Cortex of kidney (tissue), 1 donor: ENCODE measurements around the gene PKDCC.
"Not testable (repeated sequence)": the region's sequence is repeated elsewhere in the genome, so short reads cannot be mapped to it uniquely, and the experiment has no call there.

Experiments used
- DNase-seq: peaks from one replicate; lab custom pipeline; 2025; lab: John Stamatoyannopoulos, UW

PKDCC gene

GRCh38 chr2:42063431-42064171 is 15.8 kb downstream of the PKDCC start:
- no peak for DNase-seq

GRCh38 chr2:42064417-42064942 is 16.7 kb downstream of the PKDCC start:
- no peak for DNase-seq

- not testable (repeated sequence) for DNase-seq
Observed at GRCh38 chr2:42065753-42066152, 17.9 kb downstream of the PKDCC start.

- not testable (repeated sequence) for DNase-seq
Observed at GRCh38 chr2:42067001-42067400, 19.2 kb downstream of the PKDCC start.

GRCh38 chr2:42067521-42067920 is 19.7 kb downstream of the PKDCC start:
- no peak for DNase-seq

GRCh38 chr2:42068571-42069178 is 20.9 kb downstream of the PKDCC start:
- no peak for DNase-seq

GRCh38 chr2:42069568-42069967 is 21.7 kb downstream of the PKDCC start:
- DNase-seq: no peak

GRCh38 chr2:42071791-42072190 is 24.0 kb downstream of the PKDCC start:
- no peak for DNase-seq

- DNase-seq: no peak
Observed at GRCh38 chr2:42072349-42073118, 24.7 kb downstream of the PKDCC start.

GRCh38 chr2:42073739-42074503 is 26.1 kb downstream of the PKDCC start:
- DNase-seq: no peak

- DNase-seq: no peak
Observed at GRCh38 chr2:42074661-42075060, 26.8 kb downstream of the PKDCC start.

GRCh38 chr2:42076357-42077225 is 28.8 kb downstream of the PKDCC start:
- DNase-seq: no peak

- no peak for DNase-seq
Observed at GRCh38 chr2:42077343-42077742, 29.5 kb downstream of the PKDCC start.

- DNase-seq: no peak
Observed at GRCh38 chr2:42079737-42080287, 32.0 kb downstream of the PKDCC start.

- not testable (repeated sequence) for DNase-seq
Observed at GRCh38 chr2:42081151-42081550, 33.3 kb downstream of the PKDCC start.

- DNase-seq: no peak
Observed at GRCh38 chr2:42082016-42082415, 34.2 kb downstream of the PKDCC start.

GRCh38 chr2:42084231-42084671 is 36.4 kb downstream of the PKDCC start:
- DNase-seq: no peak

GRCh38 chr2:42085070-42085469 is 37.2 kb downstream of the PKDCC start:
- DNase-seq: not testable (repeated sequence)

GRCh38 chr2:42085706-42086487 is 38.1 kb downstream of the PKDCC start:
- DNase-seq: no peak

- no peak for DNase-seq
Observed at GRCh38 chr2:42086500-42086953, 38.7 kb downstream of the PKDCC start.
